DND-41 (cell line): Measurements from ENCODE around the gene SCCPDH.

Source experiments
- ATAC-seq: fragments of 200-7000 bp; cut with Tn5 transposase; 3 replicates; pipeline ENCODE4 v1.9.1; 2021; ENCODE audit warnings: low read depth; ENCODE audit not compliant: insufficient read depth
- DNase-seq: peaks from one replicate; pipeline ENCODE4 v3.0.0-alpha.2; 2020
- H2AFZ ChIP-seq: 2 replicates; pipeline ENCODE4 v1.6.0; 2012; ENCODE audit warnings: low read depth, low read length
- H3K27ac ChIP-seq: 2 replicates; pipeline ENCODE4 v1.5.1; 2012; ENCODE audit warnings: low read length, inconsistent platforms
- H3K27me3 ChIP-seq: fragments of 200-600 bp; sonication (generic); 2 replicates; pipeline ENCODE4 v1.6.0; 2012; ENCODE audit warnings: low read length, mild to moderate bottlenecking, inconsistent platforms; ENCODE audit not compliant: insufficient read depth, poor library complexity
- H3K36me3 ChIP-seq: 2 replicates; pipeline ENCODE4 v1.5.1; 2012; ENCODE audit warnings: low read length, inconsistent platforms; ENCODE audit not compliant: insufficient read depth
- H3K4me1 ChIP-seq: 2 replicates; pipeline ENCODE4 v1.5.1; 2012; ENCODE audit warnings: mild to moderate bottlenecking, low read length; ENCODE audit not compliant: insufficient read depth
- H3K4me2 ChIP-seq: 2 replicates; pipeline ENCODE4 v1.6.0; 2012; ENCODE audit warnings: mild to moderate bottlenecking, moderate library complexity, low read length, inconsistent platforms; ENCODE audit not compliant: insufficient read depth
- H3K4me3 ChIP-seq, 2 experiments: fragments of 200-600 bp in 1 of 2; shearing (Covaris generic) in 1 of 2; 2 replicates each; pipeline ENCODE4 v1.5.1; 2012 to 2016; ENCODE audit warnings: inconsistent platforms in 2 of 2, low read length in 2 of 2, mild to moderate bottlenecking in 2 of 2, low read depth in 1 of 2, moderate library complexity in 1 of 2
- H3K79me2 ChIP-seq: 2 replicates; pipeline ENCODE4 v1.6.0; 2012; ENCODE audit warnings: low read length, inconsistent platforms; ENCODE audit not compliant: insufficient read depth
- H3K9ac ChIP-seq: 2 replicates; pipeline ENCODE4 v1.6.0; 2012; ENCODE audit warnings: low read depth, mild to moderate bottlenecking, inconsistent platforms, low read length, moderate library complexity
- H3K9me3 ChIP-seq: 2 replicates; pipeline ENCODE4 v1.5.1; 2012; ENCODE audit warnings: low read length, moderate library complexity, mild to moderate bottlenecking, inconsistent platforms; ENCODE audit not compliant: insufficient read depth, severe bottlenecking
- H4K20me1 ChIP-seq: 2 replicates; pipeline ENCODE4 v1.6.0; 2012; ENCODE audit warnings: low read length; ENCODE audit not compliant: insufficient read depth
- CTCF ChIP-seq: IDR thresholded peaks from 2 replicates; pipeline ENCODE4 v1.5.1; 2012; ENCODE audit warnings: borderline replicate concordance, low read length, moderate library complexity, mild to moderate bottlenecking; ENCODE audit not compliant: poor library complexity, severe bottlenecking; ENCODE audit errors: extremely low read depth
- EZH2 ChIP-seq: IDR thresholded peaks from 3 replicates; pipeline ENCODE4 v1.6.1; 2012; ENCODE audit warnings: borderline replicate concordance, low read depth, mild to moderate bottlenecking, moderate library complexity, low read length, inconsistent platforms; ENCODE audit not compliant: severe bottlenecking

SCCPDH gene

GRCh38 chr1:246699095-246699735 is 25.0 kb upstream of the SCCPDH start:
- Histone ChIP-seq H3K4me2 (peak overlapping the region; percentile 67), H3K9me3 (no peaks in the 10 kb centered on the region), H3K79me2 (no peaks in the 10 kb centered on the region), H3K36me3 (no peaks in the 10 kb centered on the region), H3K9ac (peak overlapping the region; percentile 47), H2AFZ (peak overlapping the region; percentile 68), H3K4me1 (peaks cover 27% of the 10 kb centered on the region), H3K27ac (peak overlapping the region; percentile 75), H3K4me3 (peak overlapping the region in 1 of 2 experiments; percentile 44; a peak in 2 of 4 replicates), H4K20me1 (no peaks in the 10 kb centered on the region), H3K27me3 (no peaks in the 10 kb centered on the region)
- DNase-seq (peak; percentile 90), ATAC-seq (peak; percentile 96)
- peak; percentile 92 for TF ChIP-seq CTCF
- no peak for TF ChIP-seq EZH2

GRCh38 chr1:246703581-246703980 is 20.6 kb upstream of the SCCPDH start:
- ATAC-seq: peak; percentile 36; the same call in 2 of the 3 replicates

GRCh38 chr1:246705368-246705767 is 18.8 kb upstream of the SCCPDH start:
- ATAC-seq: no peak
- H3K4me1 ChIP-seq: peaks cover 26% of the 10 kb centered on the region
- no peak overlapping the region for H2AFZ ChIP-seq

More at GRCh38 chr1:246703581-246703980, 20.6 kb upstream of the SCCPDH start:
- H3K27me3 ChIP-seq: no peaks in the 10 kb centered on the region
- no peaks in the 10 kb centered on the region for H3K79me2 ChIP-seq
- H4K20me1 ChIP-seq: no peaks in the 10 kb centered on the region
- H3K4me1 ChIP-seq: peaks cover 36% of the 10 kb centered on the region
- H3K4me3 ChIP-seq: no peak overlapping the region
- H3K4me2 ChIP-seq: peak overlapping the region; percentile 29; the same call in 1 of the 2 replicates
- H3K27ac ChIP-seq: no peak overlapping the region
- DNase-seq: peak; percentile 68
- H3K9me3 ChIP-seq: no peaks in the 10 kb centered on the region
- TF ChIP-seq EZH2: no peak
- no peak for TF ChIP-seq CTCF
- H3K9ac ChIP-seq: no peak overlapping the region
- 0 out of 2 replicates have a peak overlapping the region, but pooled peaks have one; percentile 17 for H2AFZ ChIP-seq
- H3K36me3 ChIP-seq: no peaks in the 10 kb centered on the region

More at GRCh38 chr1:246705368-246705767, 18.8 kb upstream of the SCCPDH start:
- H3K27me3 ChIP-seq: no peaks in the 10 kb centered on the region
- no peak for TF ChIP-seq EZH2
- no peak for TF ChIP-seq CTCF
- H3K4me2 ChIP-seq: no peak overlapping the region
- H3K4me3 ChIP-seq: no peak overlapping the region
- no peak overlapping the region for H3K9ac ChIP-seq
- no peak overlapping the region for H3K27ac ChIP-seq
- no peak for DNase-seq
- H4K20me1 ChIP-seq: no peaks in the 10 kb centered on the region
- H3K79me2 ChIP-seq: no peaks in the 10 kb centered on the region
- no peaks in the 10 kb centered on the region for H3K9me3 ChIP-seq
- no peaks in the 10 kb centered on the region for H3K36me3 ChIP-seq
